ENCODE data around the gene CLK1.
"Not testable (repeated sequence)": the region's sequence is repeated elsewhere in the genome, so short reads cannot be mapped to it uniquely, and the experiment has no call there.

The CLK1 gene

GRCh38 chr2:200851398-200852248, 12.8 kb downstream of the CLK1 start:
- DNase-seq (ENCODE audit: low read depth in 2 of 2), result no peak

- no peak for DNase-seq (ENCODE audit: low read depth in 2 of 2)
Measured at GRCh38 chr2:200850512-200851256, 13.8 kb downstream of the CLK1 start.

- no peak for DNase-seq (ENCODE audit: low read depth in 2 of 2)
Measured at GRCh38 chr2:200847939-200848338, 16.5 kb downstream of the CLK1 start.

GRCh38 chr2:200847269-200847668, 17.2 kb downstream of the CLK1 start:
- no peak for DNase-seq (ENCODE audit: low read depth in 2 of 2)

GRCh38 chr2:200845669-200846325, 18.7 kb downstream of the CLK1 start:
- DNase-seq (ENCODE audit: low read depth in 2 of 2), result no peak

- no peak for DNase-seq (ENCODE audit: low read depth in 2 of 2)
Measured at GRCh38 chr2:200845194-200845593, 19.3 kb downstream of the CLK1 start.

GRCh38 chr2:200843993-200844948, 20.2 kb downstream of the CLK1 start:
- no peak for DNase-seq (ENCODE audit: low read depth in 2 of 2)

GRCh38 chr2:200839513-200839912, 24.9 kb downstream of the CLK1 start:
- DNase-seq (ENCODE audit: low read depth in 2 of 2), result no peak

- DNase-seq (ENCODE audit: low read depth in 2 of 2), result no peak
Measured at GRCh38 chr2:200834701-200835100, 29.8 kb downstream of the CLK1 start.

- no peak for DNase-seq (ENCODE audit: low read depth in 2 of 2)
Measured at GRCh38 chr2:200829258-200829655, 35.2 kb downstream of the CLK1 start.

GRCh38 chr2:200828572-200829257, 35.7 kb downstream of the CLK1 start:
- DNase-seq (ENCODE audit: low read depth in 2 of 2), result no peak

GRCh38 chr2:200828104-200828503, 36.4 kb downstream of the CLK1 start:
- no peak for DNase-seq (ENCODE audit: low read depth in 2 of 2)

GRCh38 chr2:200821686-200822245, 42.7 kb downstream of the CLK1 start:
- no peak for DNase-seq (ENCODE audit: low read depth in 2 of 2)

- DNase-seq (ENCODE audit: low read depth in 2 of 2), result no peak
Measured at GRCh38 chr2:200820573-200821234, 43.8 kb downstream of the CLK1 start.

GRCh38 chr2:200818732-200819131, 45.7 kb downstream of the CLK1 start:
- not testable (repeated sequence) for DNase-seq (ENCODE audit: low read depth in 2 of 2)

GRCh38 chr2:200814917-200815316, 49.5 kb downstream of the CLK1 start:
- DNase-seq (ENCODE audit: low read depth in 2 of 2), result no peak

- no peak for DNase-seq (ENCODE audit: low read depth in 2 of 2)
Measured at GRCh38 chr2:200814276-200814815, 50.1 kb downstream of the CLK1 start.

- peak; percentile 33 to 75 for DNase-seq (ENCODE audit: low read depth in 2 of 2)
Measured at GRCh38 chr2:200812122-200813022, 52.1 kb downstream of the CLK1 start.

All from stimulated activated CD8-positive, alpha-beta memory T cell treated with anti-CD3 and anti-CD28 coated beads, Interleukin-7, amount 100 ng/mL, for 4 hours (primary cell).